DOHH2 (cell line): ENCODE measurements around the gene EEF1E1.
A peak's percentile ranks its signal among the peaks of the same experiment; 100 is the strongest.

Source experiments
- H3F3A ChIP-seq: fragments of 200-600 bp; sonication (generic), shearing (Covaris generic); 2 replicates; pipeline ENCODE4 v1.6.0; 2016; ENCODE audit warnings: antibody characterized with exemption, mild to moderate bottlenecking; ENCODE audit not compliant: control insufficient read depth, insufficient read depth
- H3K27ac ChIP-seq: fragments of 200-600 bp; sonication (generic); 2 replicates; pipeline ENCODE4 v1.5.1; 2014; ENCODE audit warnings: low read depth, mild to moderate bottlenecking, low read length, moderate library complexity
- H3K27me3 ChIP-seq: fragments of 200-600 bp; sonication (generic); 2 replicates; pipeline ENCODE4 v1.6.1; 2014; ENCODE audit warnings: mild to moderate bottlenecking, low read length, mixed read lengths; ENCODE audit not compliant: control insufficient read depth
- H3K36me3 ChIP-seq: fragments of 200-600 bp; sonication (generic); 2 replicates; pipeline ENCODE4 v1.6.1; 2014; ENCODE audit warnings: mild to moderate bottlenecking, low read length, moderate library complexity, mixed read lengths; ENCODE audit not compliant: control insufficient read depth
- H3K4me1 ChIP-seq: fragments of 200-600 bp; sonication (generic); 2 replicates; pipeline ENCODE4 v1.6.1; 2014; ENCODE audit warnings: mild to moderate bottlenecking, low read length, mixed read lengths; ENCODE audit not compliant: control insufficient read depth
- H3K4me2 ChIP-seq: fragments of 200-600 bp; sonication (generic); 2 replicates; pipeline ENCODE4 v1.6.0; 2014; ENCODE audit warnings: mild to moderate bottlenecking, low read length, moderate library complexity
- H3K4me3 ChIP-seq: fragments of 200-600 bp; sonication (generic); 2 replicates; pipeline ENCODE4 v1.5.1; 2014; ENCODE audit warnings: mild to moderate bottlenecking, low read length, mixed read lengths
- H3K79me2 ChIP-seq: fragments of 200-600 bp; sonication (generic); 2 replicates; pipeline ENCODE4 v1.6.1; 2014; ENCODE audit warnings: mild to moderate bottlenecking, low read length, mixed read lengths; ENCODE audit not compliant: control insufficient read depth
- H3K9me2 ChIP-seq: fragments of 200-600 bp; sonication (generic); replicated peaks from 2 replicates; pipeline ENCODE4 v1.6.1; 2014; ENCODE audit warnings: mild to moderate bottlenecking, low read length, mixed read lengths; ENCODE audit not compliant: control insufficient read depth
- H3K9me3 ChIP-seq: fragments of 200-600 bp; sonication (generic); 2 replicates; pipeline ENCODE4 v1.6.1; 2014; ENCODE audit warnings: antibody characterized with exemption, low read length, mixed read lengths; ENCODE audit not compliant: control insufficient read depth, insufficient read depth
- H4K20me1 ChIP-seq: fragments of 200-600 bp; sonication (generic); 2 replicates; pipeline ENCODE4 v1.6.0; 2014; ENCODE audit warnings: low read depth, mild to moderate bottlenecking, antibody characterized with exemption, low read length, moderate library complexity; ENCODE audit not compliant: control insufficient read depth, insufficient read depth
- EZH2phosphoT487 ChIP-seq: fragments of 200-600 bp; sonication (generic); IDR thresholded peaks from 2 replicates; pipeline ENCODE4 v1.6.1; 2017; ENCODE audit warnings: borderline replicate concordance, mild to moderate bottlenecking, antibody characterized with exemption, low read length, moderate library complexity, mixed read lengths
- TF ChIP-seq, protein P1 (sequence below): fragments of 200-600 bp; sonication (generic); IDR thresholded peaks from one replicate; pipeline ENCODE4 v1.5.1; 2014; ENCODE audit warnings: antibody characterized with exemption, mild to moderate bottlenecking, low read depth, low read length; ENCODE audit not compliant: poor library complexity, severe bottlenecking

Gene EEF1E1

DNA sequence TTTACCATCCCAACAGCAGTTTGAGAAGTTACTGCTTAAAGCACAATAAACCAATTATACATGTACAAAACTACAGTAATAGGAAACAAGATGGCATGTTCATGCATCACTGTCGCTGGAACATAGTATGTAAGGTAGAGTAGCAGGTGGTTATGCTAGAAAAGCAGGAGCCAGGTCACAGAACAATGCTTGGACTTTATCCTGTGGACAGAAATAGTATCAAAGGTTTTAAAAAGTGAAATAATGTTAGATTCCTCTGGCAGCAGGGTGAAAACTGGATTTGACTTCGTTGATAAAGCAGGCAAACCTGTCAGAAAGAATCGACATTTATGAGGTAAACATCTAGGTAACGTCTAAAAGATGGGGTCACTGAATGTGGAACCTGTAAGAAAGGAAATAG, 40.6 kb downstream of the EEF1E1 start:
- TF ChIP-seq, protein P1, sequence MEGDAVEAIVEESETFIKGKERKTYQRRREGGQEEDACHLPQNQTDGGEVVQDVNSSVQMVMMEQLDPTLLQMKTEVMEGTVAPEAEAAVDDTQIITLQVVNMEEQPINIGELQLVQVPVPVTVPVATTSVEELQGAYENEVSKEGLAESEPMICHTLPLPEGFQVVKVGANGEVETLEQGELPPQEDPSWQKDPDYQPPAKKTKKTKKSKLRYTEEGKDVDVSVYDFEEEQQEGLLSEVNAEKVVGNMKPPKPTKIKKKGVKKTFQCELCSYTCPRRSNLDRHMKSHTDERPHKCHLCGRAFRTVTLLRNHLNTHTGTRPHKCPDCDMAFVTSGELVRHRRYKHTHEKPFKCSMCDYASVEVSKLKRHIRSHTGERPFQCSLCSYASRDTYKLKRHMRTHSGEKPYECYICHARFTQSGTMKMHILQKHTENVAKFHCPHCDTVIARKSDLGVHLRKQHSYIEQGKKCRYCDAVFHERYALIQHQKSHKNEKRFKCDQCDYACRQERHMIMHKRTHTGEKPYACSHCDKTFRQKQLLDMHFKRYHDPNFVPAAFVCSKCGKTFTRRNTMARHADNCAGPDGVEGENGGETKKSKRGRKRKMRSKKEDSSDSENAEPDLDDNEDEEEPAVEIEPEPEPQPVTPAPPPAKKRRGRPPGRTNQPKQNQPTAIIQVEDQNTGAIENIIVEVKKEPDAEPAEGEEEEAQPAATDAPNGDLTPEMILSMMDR = no peak
- no peak for TF ChIP-seq EZH2phosphoT487
- peaks cover 44% of the 10 kb centered on the region for H3K36me3 ChIP-seq
- H3K4me2 ChIP-seq = no peak overlapping the region
- no peaks in the 10 kb centered on the region for H4K20me1 ChIP-seq
- no peak overlapping the region for H3K4me3 ChIP-seq
- H3K79me2 ChIP-seq = peaks cover 24% of the 10 kb centered on the region
- peaks cover 26% of the 10 kb centered on the region for H3K4me1 ChIP-seq
- H3K9me3 ChIP-seq = no peaks in the 10 kb centered on the region
- peaks cover 2% of the 10 kb centered on the region; the same call in 1 of the 2 replicates for H3F3A ChIP-seq
- H3K27ac ChIP-seq = no peak overlapping the region
- 0 out of 2 replicates have a peak, but pooled peaks cover 4% of the 10 kb centered on the region for H3K9me2 ChIP-seq
- H3K27me3 ChIP-seq = no peaks in the 10 kb centered on the region

DNA sequence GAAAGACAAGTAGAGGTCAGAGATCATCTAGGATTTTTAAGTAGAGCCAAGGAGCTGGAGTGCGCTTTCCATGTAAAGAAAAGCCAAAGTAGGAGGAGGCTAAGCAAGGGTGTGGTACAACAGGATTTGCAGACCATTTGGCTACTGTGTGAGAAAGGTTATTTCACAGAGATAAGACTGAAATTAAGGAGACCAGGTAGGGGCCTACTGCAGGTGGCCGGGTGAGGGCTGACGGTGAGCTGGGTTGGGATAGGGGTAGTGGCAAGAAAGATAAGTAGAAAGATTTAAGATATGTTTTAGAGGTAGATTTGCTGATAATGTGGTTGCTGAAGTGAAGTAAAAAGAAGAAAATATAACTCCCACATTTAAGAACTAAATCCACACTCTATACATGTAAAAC, 42.0 kb downstream of the EEF1E1 start:
- no peak for TF ChIP-seq EZH2phosphoT487
- TF ChIP-seq, protein P1 = no peak
- H3K9me2 ChIP-seq = 0 out of 2 replicates have a peak, but pooled peaks cover 4% of the 10 kb centered on the region
- no peak overlapping the region for H3K27ac ChIP-seq
- H3K27me3 ChIP-seq = no peaks in the 10 kb centered on the region
- no peak overlapping the region for H3K4me2 ChIP-seq
- H3K9me3 ChIP-seq = no peaks in the 10 kb centered on the region
- peaks cover 2% of the 10 kb centered on the region; the same call in 1 of the 2 replicates for H3F3A ChIP-seq
- peaks cover 26% of the 10 kb centered on the region for H3K4me1 ChIP-seq
- H3K4me3 ChIP-seq = no peak overlapping the region
- peaks cover 24% of the 10 kb centered on the region for H3K79me2 ChIP-seq
- peaks cover 55% of the 10 kb centered on the region for H3K36me3 ChIP-seq
- no peaks in the 10 kb centered on the region for H4K20me1 ChIP-seq

DNA sequence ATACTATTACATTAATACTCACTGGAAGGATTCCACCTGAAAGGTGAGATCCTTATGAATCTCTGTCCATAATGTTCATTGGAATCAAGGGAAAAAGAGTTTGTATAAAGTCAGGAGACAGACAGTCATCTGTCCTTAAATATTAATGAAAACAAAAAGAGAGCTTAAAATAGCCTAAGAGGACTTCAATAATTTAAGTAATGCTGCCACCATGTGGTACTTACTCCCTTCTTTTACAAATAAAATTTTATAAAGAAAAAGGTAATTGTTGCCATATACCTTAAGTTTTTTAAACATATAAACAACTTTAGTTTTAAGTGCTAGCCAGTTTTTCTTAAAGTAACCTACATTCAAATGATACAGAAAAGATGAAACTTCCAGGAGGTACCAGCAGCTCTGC, 43.2 kb downstream of the EEF1E1 start:
- no peak overlapping the region for H3K4me2 ChIP-seq
- H3K27ac ChIP-seq = no peak overlapping the region
- TF ChIP-seq, protein P1 = peak; percentile 47
- TF ChIP-seq EZH2phosphoT487 = no peak
- H3K36me3 ChIP-seq = peaks cover 58% of the 10 kb centered on the region
- H3K4me3 ChIP-seq = no peak overlapping the region
- H3K9me2 ChIP-seq = no peaks in the 10 kb centered on the region
- no peaks in the 10 kb centered on the region for H3K27me3 ChIP-seq
- H3K9me3 ChIP-seq = no peaks in the 10 kb centered on the region
- H3K4me1 ChIP-seq = peaks cover 17% of the 10 kb centered on the region
- peaks cover 2% of the 10 kb centered on the region; the same call in 1 of the 2 replicates for H3F3A ChIP-seq
- H3K79me2 ChIP-seq = peaks cover 19% of the 10 kb centered on the region
- H4K20me1 ChIP-seq = no peaks in the 10 kb centered on the region

DNA sequence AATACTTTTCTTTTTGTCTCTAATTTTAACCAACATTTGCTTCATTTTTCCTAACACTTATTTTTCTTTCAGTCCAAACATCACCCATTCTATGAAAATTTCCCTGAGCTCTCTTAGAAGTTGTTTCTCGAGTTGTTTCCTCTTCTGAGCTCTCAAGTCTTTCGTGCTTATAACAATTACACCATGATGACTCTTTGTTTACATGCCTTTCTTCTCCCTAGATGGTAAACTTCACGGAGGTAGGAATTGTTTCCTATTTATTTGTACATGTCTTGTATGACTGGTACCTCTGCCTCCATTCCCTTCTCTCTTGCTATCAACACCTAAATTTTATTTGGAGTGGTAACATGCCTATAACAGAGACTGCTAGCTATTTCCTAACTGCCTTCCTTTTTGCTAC, 44.6 kb downstream of the EEF1E1 start:
- Histone ChIP-seq H3K36me3 (peaks cover 58% of the 10 kb centered on the region), H3F3A (peaks cover 2% of the 10 kb centered on the region; the same call in 1 of the 2 replicates), H3K4me2 (no peak overlapping the region), H3K4me1 (peaks cover 11% of the 10 kb centered on the region), H3K27ac (no peak overlapping the region), H4K20me1 (no peaks in the 10 kb centered on the region), H3K79me2 (peaks cover 7% of the 10 kb centered on the region), H3K4me3 (no peak overlapping the region), H3K9me3 (no peaks in the 10 kb centered on the region), H3K27me3 (no peaks in the 10 kb centered on the region), H3K9me2 (no peaks in the 10 kb centered on the region)
- no peak for TF ChIP-seq EZH2phosphoT487
- TF ChIP-seq, protein P1 = no peak
